Stimulated activated naive CD8-positive, alpha-beta T cell treated with anti-CD3 and anti-CD28 coated beads, Interleukin-15, amount 100 ng/mL, for 72 hours (primary cell): ENCODE measurements around the gene GALNT15.

ENCODE experiments used
- ATAC-seq: fragments of 150-1000 bp; cut with Tn5 transposase; 2 replicates; pipeline ENCODE4 v1.10.0; 2021; ENCODE audit warnings: mild to moderate bottlenecking, moderate library complexity
- DNase-seq, 2 donors: peaks; one replicate each; pipeline ENCODE4 v3.0.0; 2021 to 2022
- H3K27ac Mint-ChIP-seq, 2 donors: one replicate each; pipeline ENCODE4 v1.8.0; 2022; ENCODE audit warnings: mild to moderate bottlenecking in 2 of 2, mixed read lengths in 2 of 2, moderate library complexity in 2 of 2
- H3K27me3 Mint-ChIP-seq: one replicate; pipeline ENCODE4 v1.8.0; 2022; ENCODE audit warnings: mixed read lengths
- H3K4me1 Mint-ChIP-seq: one replicate; pipeline ENCODE4 v1.8.0; 2022; ENCODE audit warnings: mild to moderate bottlenecking, mixed read lengths
- H3K4me3 Mint-ChIP-seq, 2 donors: one replicate each; pipeline ENCODE4 v1.8.0; 2022; ENCODE audit warnings: mild to moderate bottlenecking in 2 of 2, mixed read lengths in 2 of 2, moderate library complexity in 1 of 2
- H3K9me3 Mint-ChIP-seq, 2 donors: one replicate each; pipeline ENCODE4 v1.8.0; 2022; ENCODE audit warnings: mixed read lengths in 2 of 2

GALNT15 gene

DNA sequence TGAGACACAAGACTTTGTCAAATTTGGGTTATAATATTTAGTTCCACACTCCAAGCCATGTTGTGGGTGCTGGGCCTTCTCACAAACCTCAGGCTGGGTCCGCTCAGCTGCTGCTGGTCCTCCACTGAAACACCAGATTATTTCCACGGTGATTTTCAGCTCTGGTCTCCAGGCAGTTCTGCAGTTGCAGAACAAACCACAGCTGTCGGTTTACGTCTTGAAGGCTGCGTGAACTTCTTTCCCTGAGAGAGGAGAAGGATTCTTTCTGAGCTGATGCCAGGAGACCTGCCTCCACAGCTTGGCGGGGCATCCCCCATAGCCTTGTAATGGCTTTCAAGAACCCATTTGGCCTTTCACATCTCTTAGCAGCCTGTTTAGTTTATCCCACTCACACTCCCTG lies 16.2 kb downstream of the GALNT15 start:
- H3K27ac Mint-ChIP-seq = no peak overlapping the region
- H3K9me3 Mint-ChIP-seq = no peaks in the 10 kb centered on the region
- H3K27me3 Mint-ChIP-seq = peaks cover 9% of the 10 kb centered on the region
- H3K4me3 Mint-ChIP-seq = no peak overlapping the region
- H3K4me1 Mint-ChIP-seq = no peaks in the 10 kb centered on the region
- ATAC-seq = no peak
- DNase-seq = no peak

DNA sequence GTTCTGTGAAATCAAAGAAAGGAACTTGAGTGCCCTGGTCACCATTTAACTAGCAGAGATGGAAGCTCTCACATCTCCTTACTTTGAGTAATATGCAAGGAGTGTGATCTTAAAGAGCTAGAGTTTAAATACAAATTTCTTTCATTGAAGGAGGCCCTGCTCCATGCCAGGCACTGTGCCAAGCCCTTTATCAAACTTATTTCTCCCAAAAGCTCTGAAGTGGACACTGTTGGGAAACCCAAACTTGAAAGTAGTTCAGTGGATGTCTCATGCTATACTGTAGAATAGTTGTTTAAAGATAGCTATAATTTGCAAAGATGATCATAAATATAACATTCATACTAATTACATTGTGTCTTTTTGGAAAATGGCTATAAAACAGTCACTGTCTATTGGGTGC lies 17.1 kb downstream of the GALNT15 start:
- Mint-ChIP-seq H3K4me3 (no peak overlapping the region), H3K4me1 (no peaks in the 10 kb centered on the region), H3K27me3 (peaks cover 9% of the 10 kb centered on the region), H3K9me3 (no peaks in the 10 kb centered on the region), H3K27ac (no peak overlapping the region)
- DNase-seq (no peak), ATAC-seq (no peak)

DNA sequence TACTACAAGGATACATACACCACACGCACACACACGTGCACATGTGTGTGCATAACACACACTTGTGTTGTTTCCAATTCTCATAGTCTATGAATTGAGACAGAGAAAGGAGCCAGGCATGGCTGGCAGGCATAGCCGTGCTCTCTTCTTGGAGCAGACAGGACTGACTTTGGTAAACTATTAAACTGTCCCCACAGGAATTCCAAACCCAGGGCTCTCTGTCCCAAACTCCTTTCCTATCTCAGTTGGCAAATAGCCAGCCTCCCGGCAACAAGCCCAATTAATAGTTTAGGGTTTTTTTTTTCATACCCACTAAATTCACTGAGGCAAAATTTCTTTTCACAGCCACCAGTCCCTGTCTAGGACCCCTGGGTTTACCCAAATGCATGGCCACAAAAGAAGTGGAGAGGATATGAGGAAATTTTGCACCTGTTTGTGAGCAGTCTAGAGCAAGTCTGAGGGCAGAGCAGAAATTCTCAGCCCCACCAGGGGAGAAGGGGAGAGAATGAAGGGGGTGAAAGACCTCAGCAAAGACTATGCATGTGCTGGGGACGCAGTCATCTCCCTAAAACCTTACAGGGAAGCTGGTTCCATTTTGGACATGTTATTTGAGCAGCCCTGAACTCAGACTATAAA lies 17.8 kb downstream of the GALNT15 start:
- Mint-ChIP-seq H3K4me3 (no peak overlapping the region), H3K4me1 (no peaks in the 10 kb centered on the region), H3K27ac (no peak overlapping the region), H3K9me3 (no peaks in the 10 kb centered on the region), H3K27me3 (peaks cover 8% of the 10 kb centered on the region)
- no peak for DNase-seq
- no peak for ATAC-seq

DNA sequence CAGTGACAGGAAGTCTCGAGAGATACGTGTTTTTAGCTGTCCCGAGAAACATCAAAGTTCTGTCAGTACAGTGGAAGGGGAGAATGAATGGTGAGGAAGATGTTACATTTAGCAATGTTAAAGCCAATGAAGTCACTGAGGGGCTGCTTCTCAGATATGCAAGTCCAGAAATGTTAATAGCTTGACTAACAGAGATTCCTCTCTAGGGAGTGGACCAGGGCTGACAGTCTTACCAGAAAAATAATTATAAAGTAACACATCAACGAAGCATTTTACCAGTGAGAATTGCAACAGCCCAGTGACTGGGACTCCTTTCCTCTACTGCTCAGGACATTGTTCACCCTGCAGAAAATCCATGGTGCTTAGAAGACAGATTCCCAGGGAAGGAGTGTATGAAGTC lies 23.9 kb downstream of the GALNT15 start:
- Mint-ChIP-seq H3K27me3 (peaks cover 8% of the 10 kb centered on the region), H3K4me3 (no peak overlapping the region), H3K9me3 (no peaks in the 10 kb centered on the region), H3K4me1 (peaks cover 5% of the 10 kb centered on the region), H3K27ac (no peak overlapping the region)
- ATAC-seq (no peak), DNase-seq (no peak)

DNA sequence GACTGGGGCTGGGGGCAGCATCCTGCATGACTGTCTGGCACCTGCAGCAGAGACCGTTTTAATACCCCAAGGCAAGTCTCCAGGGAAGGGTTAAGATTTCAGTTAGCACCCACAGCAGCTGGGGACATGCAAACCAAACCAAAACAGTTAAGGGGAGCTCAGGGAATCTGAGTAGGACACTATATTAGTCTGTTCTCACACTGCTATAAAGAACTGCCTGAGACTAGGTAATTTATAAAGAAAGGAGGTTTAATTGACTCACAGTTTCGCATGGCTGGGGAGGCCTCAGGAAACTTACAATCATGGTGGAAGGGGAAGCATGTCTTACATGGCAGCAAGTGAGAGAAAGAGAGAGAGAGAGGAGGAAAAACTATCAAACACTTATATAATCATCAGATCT lies 25.3 kb downstream of the GALNT15 start:
- Mint-ChIP-seq H3K4me3 (no peak overlapping the region), H3K27me3 (peaks cover 21% of the 10 kb centered on the region), H3K4me1 (peaks cover 6% of the 10 kb centered on the region), H3K27ac (no peak overlapping the region), H3K9me3 (no peaks in the 10 kb centered on the region)
- no peak for ATAC-seq
- DNase-seq = no peak

DNA sequence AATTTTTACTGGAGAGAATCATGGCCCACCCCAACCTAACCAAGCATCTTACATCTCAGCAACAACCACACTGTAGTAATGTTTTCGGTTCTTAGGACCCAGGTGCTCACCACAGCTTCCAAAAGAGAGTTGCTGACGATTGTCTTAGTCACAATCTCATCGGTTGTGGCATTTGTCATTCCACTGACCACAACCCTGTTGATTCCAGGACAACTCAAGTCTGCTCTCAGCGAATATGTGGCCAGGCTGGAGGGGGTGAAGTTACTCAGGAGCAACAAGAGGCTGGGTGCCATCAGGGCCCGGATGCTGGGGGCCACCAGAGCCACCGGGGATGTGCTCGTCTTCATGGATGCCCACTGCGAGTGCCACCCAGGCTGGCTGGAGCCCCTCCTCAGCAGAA lies 25.9 kb downstream of the GALNT15 start:
- no peak for DNase-seq
- Mint-ChIP-seq H3K4me3 (no peak overlapping the region), H3K9me3 (no peaks in the 10 kb centered on the region), H3K27me3 (peaks cover 27% of the 10 kb centered on the region), H3K27ac (no peak overlapping the region), H3K4me1 (peaks cover 12% of the 10 kb centered on the region)
- ATAC-seq = peak; percentile 31

DNA sequence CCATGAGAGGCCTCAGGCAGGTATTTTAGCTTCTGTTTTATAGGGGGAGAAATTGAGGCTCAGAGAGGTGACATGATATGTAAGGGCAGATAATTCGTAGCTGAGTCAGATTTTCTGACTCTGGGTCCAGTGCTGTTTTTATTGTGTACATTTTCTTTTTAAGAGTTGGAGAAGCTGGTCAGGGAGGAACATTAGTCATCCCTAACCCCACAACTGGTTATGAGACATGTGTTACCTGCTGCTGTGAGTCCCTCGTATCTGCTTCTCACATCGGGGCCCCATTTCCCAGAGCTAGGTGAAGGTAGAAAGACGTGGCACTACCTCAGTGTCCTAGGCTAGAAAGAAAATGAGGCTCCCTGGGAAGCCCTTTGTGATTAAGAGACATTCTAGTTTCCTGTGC lies 28.6 kb downstream of the GALNT15 start:
- peaks cover 28% of the 10 kb centered on the region for H3K27me3 Mint-ChIP-seq
- ATAC-seq (peak; percentile 82), DNase-seq (peak in 1 of 2 donors; percentile 14)
- no peak overlapping the region for H3K4me3 Mint-ChIP-seq
- peak overlapping the region in 1 of 2 donors; percentile 16 for H3K27ac Mint-ChIP-seq
- H3K9me3 Mint-ChIP-seq = no peaks in the 10 kb centered on the region
- H3K4me1 Mint-ChIP-seq = peaks cover 18% of the 10 kb centered on the region

DNA sequence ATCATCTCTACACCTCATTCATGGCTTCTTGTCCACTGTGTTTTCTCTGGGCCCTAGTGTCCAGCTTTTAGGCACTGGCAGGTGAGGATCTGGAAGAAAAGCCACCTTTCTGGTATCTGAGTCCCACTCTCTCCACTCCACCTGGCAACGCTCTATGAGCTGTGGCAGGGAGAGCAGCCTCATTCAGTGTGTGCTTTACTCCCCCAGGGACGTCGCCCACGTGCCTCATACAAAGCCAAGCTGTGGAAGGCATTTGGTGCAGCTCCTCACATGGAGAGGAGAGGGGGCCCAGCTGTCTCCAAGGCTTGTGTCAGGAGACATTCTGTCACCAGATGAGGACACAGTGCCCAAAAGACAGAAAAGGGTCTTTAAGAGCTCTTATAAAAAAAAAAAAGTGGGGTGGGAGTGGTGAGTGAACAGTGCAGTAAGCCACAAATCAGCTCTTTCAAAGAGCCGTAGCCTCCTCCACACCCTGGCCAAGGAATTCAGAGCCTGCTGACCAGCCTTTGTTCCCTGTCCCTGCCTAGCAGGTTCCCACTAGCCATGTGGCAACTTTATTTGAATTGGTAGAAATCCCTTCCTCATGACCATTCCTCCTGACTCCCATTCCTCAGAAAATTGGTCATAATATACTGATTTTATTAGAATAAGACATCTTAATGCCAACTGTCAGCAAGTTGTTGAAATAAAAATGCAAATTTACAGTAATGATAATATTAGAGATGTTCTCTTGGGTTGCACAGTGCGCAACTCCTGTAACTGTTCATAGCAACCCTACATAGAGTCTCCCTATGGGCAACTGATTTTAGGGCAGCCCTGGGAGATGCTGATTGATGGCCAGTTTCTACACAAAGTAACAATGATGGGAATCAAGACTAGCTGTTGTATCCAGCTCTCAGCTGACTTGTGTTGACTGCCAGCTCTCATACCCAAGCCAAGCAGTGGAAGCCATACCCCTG lies 29.5 kb downstream of the GALNT15 start:
- peaks cover 28% of the 10 kb centered on the region for H3K27me3 Mint-ChIP-seq
- H3K27ac Mint-ChIP-seq = peak overlapping the region in 1 of 2 donors; percentile 68
- DNase-seq (no peak), ATAC-seq (no peak)
- H3K9me3 Mint-ChIP-seq = no peaks in the 10 kb centered on the region
- H3K4me1 Mint-ChIP-seq = peaks cover 18% of the 10 kb centered on the region
- H3K4me3 Mint-ChIP-seq = no peak overlapping the region

DNA sequence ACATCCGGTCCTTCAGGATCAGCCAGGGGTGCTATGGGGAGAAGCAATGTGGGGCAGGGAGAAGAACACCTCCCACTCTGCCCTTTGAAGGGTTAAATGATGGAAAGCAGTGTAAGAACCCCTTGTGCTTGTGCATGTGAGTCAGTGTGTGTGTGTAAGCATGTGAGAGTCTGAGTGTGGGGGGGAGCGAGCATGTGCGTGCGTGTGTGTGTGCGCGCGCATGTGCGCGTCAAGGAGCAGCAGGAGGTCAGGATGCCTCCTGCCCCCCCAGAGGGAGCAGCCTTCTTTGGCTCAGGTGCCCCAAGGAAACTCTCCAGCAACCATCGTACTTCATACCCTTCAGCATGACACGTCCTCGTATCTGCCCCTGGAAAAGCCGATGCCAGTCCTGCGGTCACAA lies 30.3 kb downstream of the GALNT15 start:
- Mint-ChIP-seq H3K27me3 (peaks cover 28% of the 10 kb centered on the region), H3K27ac (peak overlapping the region in 1 of 2 donors; percentile 68), H3K9me3 (no peaks in the 10 kb centered on the region), H3K4me3 (no peak overlapping the region), H3K4me1 (peaks cover 18% of the 10 kb centered on the region)
- no peak for ATAC-seq
- no peak for DNase-seq

DNA sequence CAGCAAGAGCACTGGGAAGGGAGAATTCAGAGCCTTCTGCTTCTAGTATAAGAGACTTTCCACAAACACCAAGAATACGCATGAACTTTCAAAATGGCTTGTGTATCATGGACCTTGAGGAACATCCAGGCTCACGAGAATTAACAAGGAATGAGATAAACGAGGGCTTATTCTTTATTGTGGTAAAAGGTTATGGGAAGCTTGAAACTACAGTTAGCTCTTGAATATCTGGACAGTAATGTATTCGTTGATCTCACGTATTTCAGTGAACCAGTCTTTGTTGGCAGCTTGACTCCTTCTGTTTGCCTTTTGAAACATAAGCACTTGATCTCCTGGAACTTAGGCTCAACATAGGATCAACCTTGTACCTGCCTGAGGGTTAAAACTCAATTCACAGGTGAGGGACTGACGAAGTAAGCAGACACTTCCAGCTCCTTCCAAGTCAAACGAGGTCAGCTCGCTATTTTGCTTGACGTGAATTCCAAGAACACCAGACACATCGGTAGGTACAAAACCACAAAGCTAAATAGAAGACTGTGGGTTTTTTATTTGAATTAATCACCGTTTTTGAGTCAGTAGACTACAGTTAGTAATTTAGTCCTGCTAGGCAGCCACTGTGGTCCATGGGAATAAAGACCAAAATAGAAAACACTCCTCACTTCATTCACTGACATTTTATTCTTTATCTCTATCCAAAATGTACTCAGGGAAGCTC lies 30.8 kb downstream of the GALNT15 start:
- H3K27ac Mint-ChIP-seq = no peak overlapping the region
- H3K4me3 Mint-ChIP-seq = no peak overlapping the region
- no peaks in the 10 kb centered on the region for H3K9me3 Mint-ChIP-seq
- DNase-seq = no peak
- H3K4me1 Mint-ChIP-seq = peaks cover 15% of the 10 kb centered on the region
- ATAC-seq = peak; percentile 48
- H3K27me3 Mint-ChIP-seq = peaks cover 28% of the 10 kb centered on the region

DNA sequence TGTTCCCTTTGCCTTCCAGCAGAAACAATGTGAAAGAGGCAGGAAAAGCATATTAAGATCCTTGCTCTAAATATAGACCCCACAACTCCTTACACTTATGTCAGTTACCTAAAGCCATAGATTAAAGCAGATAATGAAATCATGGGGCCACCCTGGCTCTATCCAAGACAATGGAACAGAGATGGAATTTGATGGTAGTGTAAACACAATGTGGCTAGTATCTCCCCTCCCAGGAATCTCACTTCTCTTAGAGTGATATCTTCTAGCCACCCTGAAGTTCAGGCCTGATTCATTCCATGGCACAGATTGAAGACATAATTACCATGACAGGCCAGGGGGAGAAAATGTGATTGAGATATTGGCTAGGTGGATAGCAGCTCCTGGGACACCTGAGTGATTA lies 32.6 kb downstream of the GALNT15 start:
- DNase-seq (no peak), ATAC-seq (no peak)
- H3K27ac Mint-ChIP-seq = no peak overlapping the region
- peaks cover 20% of the 10 kb centered on the region for H3K4me1 Mint-ChIP-seq
- no peaks in the 10 kb centered on the region for H3K9me3 Mint-ChIP-seq
- peaks cover 20% of the 10 kb centered on the region for H3K27me3 Mint-ChIP-seq
- no peak overlapping the region for H3K4me3 Mint-ChIP-seq

DNA sequence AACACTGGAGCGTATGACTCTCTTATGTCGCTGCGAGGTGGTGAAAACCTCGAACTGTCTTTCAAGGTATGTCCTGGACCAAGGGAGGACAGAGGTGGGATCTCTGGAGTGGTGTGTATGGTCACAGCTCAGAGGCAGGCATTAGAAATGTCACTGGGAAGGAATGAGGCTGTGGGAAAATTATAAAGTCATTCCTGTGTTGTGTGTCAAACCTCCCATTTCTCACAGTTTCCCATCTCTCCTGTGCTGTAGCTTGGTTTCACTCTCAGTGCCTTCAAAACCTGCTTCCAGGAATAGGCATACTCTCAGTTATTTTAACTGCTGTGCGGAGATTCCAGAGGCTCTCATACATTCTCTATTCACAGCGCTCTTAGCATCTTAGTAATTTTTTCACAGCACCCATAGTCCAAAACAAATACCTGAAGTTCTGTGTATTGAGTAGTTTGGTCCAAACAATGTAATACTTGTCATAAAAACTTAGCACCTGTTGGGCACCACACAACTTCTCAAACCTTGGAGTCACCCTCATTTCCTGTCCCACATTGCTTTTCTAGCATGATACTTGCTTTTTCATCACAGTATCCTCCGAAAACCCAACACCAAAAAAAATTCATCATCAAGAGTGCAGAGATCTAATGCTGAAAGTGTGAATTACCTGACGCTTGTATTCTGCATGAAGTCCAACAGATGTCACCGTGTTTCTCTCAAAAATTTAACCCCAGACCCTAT lies 36.9 kb downstream of the GALNT15 start:
- ATAC-seq (no peak), DNase-seq (no peak)
- Mint-ChIP-seq H3K27me3 (no peaks in the 10 kb centered on the region), H3K4me1 (peaks cover 7% of the 10 kb centered on the region), H3K4me3 (no peak overlapping the region), H3K27ac (no peak overlapping the region), H3K9me3 (no peaks in the 10 kb centered on the region)

DNA sequence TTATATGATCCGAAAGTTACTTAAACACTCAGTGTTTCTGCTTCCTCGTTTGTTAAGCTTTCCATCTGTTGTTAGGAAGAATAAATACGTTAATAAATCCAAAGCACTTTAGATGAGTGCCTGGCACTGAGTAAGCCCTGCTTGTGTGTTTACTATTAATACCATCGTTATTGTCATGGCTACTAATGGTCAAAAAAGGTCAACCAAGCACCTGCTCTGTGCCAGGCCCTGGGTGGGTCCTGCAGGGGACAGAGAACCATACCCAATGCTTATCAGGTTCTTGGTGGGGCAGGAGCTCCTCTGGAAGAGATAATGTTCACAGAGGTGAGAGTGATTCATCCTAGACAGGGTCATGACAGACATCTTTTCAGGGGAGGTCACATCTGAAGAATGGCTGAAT lies 39.9 kb downstream of the GALNT15 start:
- H3K9me3 Mint-ChIP-seq = no peaks in the 10 kb centered on the region
- H3K27ac Mint-ChIP-seq = no peak overlapping the region

DNA sequence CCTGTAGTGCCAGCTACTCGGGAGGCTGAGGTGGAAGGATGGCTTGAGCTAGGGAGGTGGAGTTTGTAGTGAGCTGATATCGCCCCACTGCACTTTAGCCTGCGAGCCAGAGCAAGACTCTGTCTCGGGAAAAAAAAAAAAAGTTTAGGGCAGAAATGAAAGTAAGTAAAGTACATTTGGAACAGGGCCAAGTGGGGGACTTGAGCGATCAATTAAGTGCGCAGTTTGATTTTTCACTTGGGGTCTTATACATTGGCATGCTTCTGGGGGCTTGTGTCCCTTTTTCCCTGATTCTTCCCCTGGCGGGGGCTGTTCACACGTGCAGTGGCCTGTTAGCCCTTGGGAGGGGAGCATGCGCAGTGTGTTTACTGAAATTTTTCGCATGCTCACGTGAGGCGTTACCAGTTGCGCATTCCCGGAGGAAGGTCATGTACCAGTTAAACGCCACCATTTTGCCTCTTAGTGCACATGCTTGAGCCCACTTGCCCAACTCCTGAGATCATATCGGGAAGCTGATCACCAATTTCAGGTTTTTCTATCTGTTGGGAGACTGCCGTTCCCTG lies 42.0 kb downstream of the GALNT15 start:
- DNase-seq (no peak), ATAC-seq (no peak)
- Mint-ChIP-seq H3K27me3 (no peaks in the 10 kb centered on the region), H3K4me1 (peaks cover under 1% of the 10 kb centered on the region), H3K27ac (no peak overlapping the region), H3K4me3 (no peak overlapping the region), H3K9me3 (no peaks in the 10 kb centered on the region)

More for the DNA sequence above, 39.9 kb downstream of the GALNT15 start:
- Mint-ChIP-seq H3K4me3 (no peak overlapping the region), H3K4me1 (peaks cover 7% of the 10 kb centered on the region), H3K27me3 (no peaks in the 10 kb centered on the region)
- DNase-seq (no peak), ATAC-seq (no peak)

DNA sequence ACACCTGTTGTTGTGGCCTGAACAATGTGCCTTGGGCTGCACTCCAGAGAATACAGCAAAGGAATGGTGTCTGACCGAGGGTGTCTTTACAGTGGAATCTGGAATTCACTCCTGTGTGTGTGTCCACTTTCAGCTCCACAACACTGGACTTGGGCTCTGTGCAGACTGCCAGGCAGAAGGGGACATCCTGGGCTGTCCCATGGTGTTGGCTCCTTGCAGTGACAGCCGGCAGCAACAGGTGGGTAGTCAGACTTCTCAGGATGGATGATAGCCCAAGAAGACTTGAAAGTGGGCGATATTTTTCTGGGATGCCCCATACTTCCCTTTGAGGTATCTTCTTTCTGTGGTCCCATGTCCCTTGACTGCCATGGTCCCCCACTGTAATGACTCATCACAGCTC lies 45.3 kb downstream of the GALNT15 start:
- no peak for DNase-seq
- Mint-ChIP-seq H3K4me1 (no peaks in the 10 kb centered on the region), H3K4me3 (no peak overlapping the region), H3K27ac (no peak overlapping the region), H3K27me3 (no peaks in the 10 kb centered on the region), H3K9me3 (no peaks in the 10 kb centered on the region)
- ATAC-seq = no peak
